ENCODE data around the gene LAS1L. TPM values are rescaled to one million over a fixed set of nuclear protein-coding genes. Genes with fewer than 3 reads are reported as not detected.

LAS1L gene
- polyA plus RNA-seq, 2 of the 4 experiments (the other 2 are of a cell fraction): 67.7 to 72.0 TPM

DNA sequence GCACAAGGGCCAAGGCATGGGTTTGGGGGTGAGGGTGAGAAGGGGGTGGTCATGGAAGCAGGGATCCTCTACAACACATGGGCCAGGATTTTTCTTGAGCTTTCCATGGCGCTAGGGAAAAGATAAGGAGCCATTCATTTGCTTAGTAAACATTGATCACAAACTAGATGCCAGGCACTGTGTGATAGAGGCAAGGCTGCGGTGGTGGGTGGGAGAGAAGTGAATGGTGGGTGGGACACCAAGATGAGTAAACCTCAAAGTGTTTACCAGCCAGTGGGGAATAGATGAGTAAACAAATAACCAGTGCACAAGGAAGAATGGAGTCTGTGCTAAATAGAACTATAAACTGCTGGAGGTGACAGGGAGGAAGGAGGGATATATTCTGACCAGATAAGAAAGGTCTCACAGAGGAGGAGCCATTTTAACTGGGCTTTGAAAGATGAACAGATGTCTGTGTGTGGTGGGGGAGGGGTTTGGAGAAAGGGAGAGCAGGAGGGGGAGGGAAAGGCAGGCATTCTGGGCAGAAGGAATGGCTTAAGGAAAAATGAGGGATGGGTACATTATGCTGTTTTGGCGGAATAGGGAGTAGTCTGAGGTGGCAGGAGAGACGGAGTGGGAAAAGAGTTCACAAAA lies 48.0 kb upstream of the LAS1L start:
- Histone ChIP-seq H3K4me3 (no peak overlapping the region), H3K4me1 (no peaks in the 10 kb centered on the region), H3K27ac (no peak overlapping the region), H3K9me3 (no peaks in the 10 kb centered on the region), H3K4me2 (peak overlapping the region; percentile 72)
- CTCF ChIA-PET: interaction anchor here (0.6 to 4.6 kb wide), 12 partner anchors 9 to 1149 kb away, joined by 3 to 49 read pairs (median 4); no protein-coding TSS in a partner anchor
- no peak for TF ChIP-seq USF2 (IDR thresholded peaks at IDR 0.05)
- TF ChIP-seq TP53 (CRISPR knock-in tag; IDR thresholded peaks at IDR 0.05): no peak
- TF ChIP-seq, protein P1, sequence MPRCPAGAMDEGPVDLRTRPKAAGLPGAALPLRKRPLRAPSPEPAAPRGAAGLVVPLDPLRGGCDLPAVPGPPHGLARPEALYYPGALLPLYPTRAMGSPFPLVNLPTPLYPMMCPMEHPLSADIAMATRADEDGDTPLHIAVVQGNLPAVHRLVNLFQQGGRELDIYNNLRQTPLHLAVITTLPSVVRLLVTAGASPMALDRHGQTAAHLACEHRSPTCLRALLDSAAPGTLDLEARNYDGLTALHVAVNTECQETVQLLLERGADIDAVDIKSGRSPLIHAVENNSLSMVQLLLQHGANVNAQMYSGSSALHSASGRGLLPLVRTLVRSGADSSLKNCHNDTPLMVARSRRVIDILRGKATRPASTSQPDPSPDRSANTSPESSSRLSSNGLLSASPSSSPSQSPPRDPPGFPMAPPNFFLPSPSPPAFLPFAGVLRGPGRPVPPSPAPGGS (IDR thresholded peaks at IDR 0.05): no peak
- TF ChIP-seq MAZ (IDR thresholded peaks at IDR 0.05; ENCODE audit: borderline replicate concordance, low read depth, low read length): no peak
- no peak for TF ChIP-seq BHLHE40 (IDR thresholded peaks at IDR 0.05; ENCODE audit: low read depth, low read length)
- no peak for TF ChIP-seq HOXB5 (CRISPR knock-in tag; IDR thresholded peaks at IDR 0.05)
- no peak for TF ChIP-seq REST (IDR thresholded peaks at IDR 0.05)
- no peak for TF ChIP-seq ZNF302 (CRISPR knock-in tag; IDR thresholded peaks at IDR 0.05)
- no peak for TF ChIP-seq JUNB (IDR thresholded peaks at IDR 0.05)
- POLR2A ChIA-PET: no interaction called here
- ATAC-seq (0 out of 6 replicates have a peak, but pooled peaks of 1 of the 2 experiments have one; percentile 15), DNase-seq (ENCODE audit: low read depth in 1 of 2, low spot score in 1 of 2) (no peak), FAIRE-seq (no peak)
- 69% methylated on average over 4 of the region's 4 CpGs for WGBS (ENCODE audit: missing lambda C conversion rate)

DNA sequence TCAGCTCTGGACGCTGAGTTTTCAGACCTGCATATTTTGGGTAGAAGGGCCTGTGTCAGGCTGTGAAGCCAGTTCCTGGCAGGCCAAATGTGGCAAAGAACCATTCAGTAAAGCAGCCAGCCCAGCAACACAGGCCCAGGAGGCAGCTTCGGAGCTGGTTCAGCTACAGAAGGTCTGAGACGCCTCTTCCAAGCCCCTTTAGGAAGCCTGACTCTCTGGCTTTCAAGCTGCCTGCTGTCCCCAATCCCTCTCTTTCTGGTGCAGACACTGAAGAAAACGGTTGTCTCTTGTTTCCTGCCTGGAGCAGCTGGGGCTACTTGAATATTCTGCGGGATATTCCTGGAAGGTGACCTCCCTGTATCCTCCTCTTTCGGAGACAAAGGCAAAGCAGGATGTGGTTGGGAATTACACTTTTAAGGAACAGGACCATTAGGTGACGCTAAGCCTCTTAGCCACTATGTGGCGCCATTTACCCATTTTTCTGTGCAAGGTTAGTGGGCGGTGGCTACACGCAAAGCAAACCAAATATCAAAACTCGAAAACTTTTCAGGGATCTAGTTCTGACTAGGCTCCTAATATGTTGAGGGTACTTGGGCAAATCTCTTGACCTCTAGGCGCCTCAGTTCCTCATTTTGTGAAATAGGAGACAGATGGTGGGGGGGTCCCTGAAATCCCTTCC lies 47.2 kb upstream of the LAS1L start:
- Histone ChIP-seq H3K27ac (no peak overlapping the region), H3K4me2 (peak overlapping the region; percentile 72), H3K4me3 (no peak overlapping the region), H3K9me3 (no peaks in the 10 kb centered on the region), H3K4me1 (no peaks in the 10 kb centered on the region)
- 3% methylated on average over 11 of the region's 12 CpGs for WGBS (ENCODE audit: missing lambda C conversion rate)
- ATAC-seq: peak; percentile 95 to 98
- DNase-seq (ENCODE audit: low read depth in 1 of 2, low spot score in 1 of 2): peak; percentile 59 to 62
- CTCF ChIA-PET: interaction anchor here (0.6 to 4.6 kb wide), 22 partner anchors 8 to 1167 kb away, joined by 3 to 49 read pairs (median 4); no protein-coding TSS in a partner anchor
- POLR2A ChIA-PET: no interaction called here
- TF ChIP-seq CBX8 (IDR thresholded peaks at IDR 0.05): no peak
- peak; percentile 90 to 93 for TF ChIP-seq RAD21 (conservative IDR thresholded peaks at IDR 0.05 in 1 of 2, IDR thresholded peaks at IDR 0.05 in 1 of 2)
- TF ChIP-seq, protein P2, sequence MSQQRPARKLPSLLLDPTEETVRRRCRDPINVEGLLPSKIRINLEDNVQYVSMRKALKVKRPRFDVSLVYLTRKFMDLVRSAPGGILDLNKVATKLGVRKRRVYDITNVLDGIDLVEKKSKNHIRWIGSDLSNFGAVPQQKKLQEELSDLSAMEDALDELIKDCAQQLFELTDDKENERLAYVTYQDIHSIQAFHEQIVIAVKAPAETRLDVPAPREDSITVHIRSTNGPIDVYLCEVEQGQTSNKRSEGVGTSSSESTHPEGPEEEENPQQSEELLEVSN (IDR thresholded peaks at IDR 0.05; ENCODE audit: borderline replicate concordance, low read depth): no peak
- TF ChIP-seq, protein P3, sequence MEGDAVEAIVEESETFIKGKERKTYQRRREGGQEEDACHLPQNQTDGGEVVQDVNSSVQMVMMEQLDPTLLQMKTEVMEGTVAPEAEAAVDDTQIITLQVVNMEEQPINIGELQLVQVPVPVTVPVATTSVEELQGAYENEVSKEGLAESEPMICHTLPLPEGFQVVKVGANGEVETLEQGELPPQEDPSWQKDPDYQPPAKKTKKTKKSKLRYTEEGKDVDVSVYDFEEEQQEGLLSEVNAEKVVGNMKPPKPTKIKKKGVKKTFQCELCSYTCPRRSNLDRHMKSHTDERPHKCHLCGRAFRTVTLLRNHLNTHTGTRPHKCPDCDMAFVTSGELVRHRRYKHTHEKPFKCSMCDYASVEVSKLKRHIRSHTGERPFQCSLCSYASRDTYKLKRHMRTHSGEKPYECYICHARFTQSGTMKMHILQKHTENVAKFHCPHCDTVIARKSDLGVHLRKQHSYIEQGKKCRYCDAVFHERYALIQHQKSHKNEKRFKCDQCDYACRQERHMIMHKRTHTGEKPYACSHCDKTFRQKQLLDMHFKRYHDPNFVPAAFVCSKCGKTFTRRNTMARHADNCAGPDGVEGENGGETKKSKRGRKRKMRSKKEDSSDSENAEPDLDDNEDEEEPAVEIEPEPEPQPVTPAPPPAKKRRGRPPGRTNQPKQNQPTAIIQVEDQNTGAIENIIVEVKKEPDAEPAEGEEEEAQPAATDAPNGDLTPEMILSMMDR (IDR thresholded peaks at IDR 0.05): peak; percentile 74
- TF ChIP-seq FOSB (CRISPR knock-in tag; IDR thresholded peaks at IDR 0.05): no peak
- TF ChIP-seq, protein P4, sequence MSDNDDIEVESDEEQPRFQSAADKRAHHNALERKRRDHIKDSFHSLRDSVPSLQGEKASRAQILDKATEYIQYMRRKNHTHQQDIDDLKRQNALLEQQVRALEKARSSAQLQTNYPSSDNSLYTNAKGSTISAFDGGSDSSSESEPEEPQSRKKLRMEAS (IDR thresholded peaks at IDR 0.05): no peak
- peak; percentile 85 for TF ChIP-seq SMC3 (IDR thresholded peaks at IDR 0.05)
- peak; percentile 86 for FAIRE-seq

Measured in A549 (cell line).